Cerebellar nuclear complex (tissue), 1 donor: ENCODE data around the gene SNAP23.
"Not testable (repeated sequence)": the region's sequence is repeated elsewhere in the genome, so short reads cannot be mapped to it uniquely, and the experiment has no call there.

Experiments used
- DNase-seq, 2 experiments: peaks; one replicate each; lab custom pipeline; 2025; lab: John Stamatoyannopoulos, UW

SNAP23 gene

GRCh38 chr15:42498212-42499068 lies 3.0 kb downstream of the SNAP23 start:
- DNase-seq = no peak

GRCh38 chr15:42499858-42500609 lies 4.6 kb downstream of the SNAP23 start:
- DNase-seq = no peak

- no peak for DNase-seq
Measured at GRCh38 chr15:42502477-42502876, 7.0 kb downstream of the SNAP23 start.

GRCh38 chr15:42503825-42504224 lies 8.4 kb downstream of the SNAP23 start:
- DNase-seq = no peak

GRCh38 chr15:42504631-42505030 lies 9.2 kb downstream of the SNAP23 start:
- no peak for DNase-seq

- DNase-seq = no peak
Measured at GRCh38 chr15:42507514-42507913, 12.1 kb downstream of the SNAP23 start.

- DNase-seq = no peak
Measured at GRCh38 chr15:42508263-42508690, 12.8 kb downstream of the SNAP23 start.

- no peak for DNase-seq
Measured at GRCh38 chr15:42510258-42511006, 15.0 kb downstream of the SNAP23 start.

GRCh38 chr15:42511007-42511391 lies 15.6 kb downstream of the SNAP23 start:
- DNase-seq = no peak

- no peak for DNase-seq
Measured at GRCh38 chr15:42523331-42523730, 27.9 kb downstream of the SNAP23 start.

- no peak for DNase-seq
Measured at GRCh38 chr15:42528970-42529369, 33.5 kb downstream of the SNAP23 start.

- DNase-seq = no peak
Measured at GRCh38 chr15:42533246-42533645, 37.8 kb downstream of the SNAP23 start.

- DNase-seq = no peak
Measured at GRCh38 chr15:42544853-42545629, 49.6 kb downstream of the SNAP23 start.

- no peak for DNase-seq
Measured at GRCh38 chr15:42547918-42548248, 52.4 kb downstream of the SNAP23 start.

GRCh38 chr15:42548249-42549031 lies 53.0 kb downstream of the SNAP23 start, which contains the start of the genes HAUS2 and LRRC57:
HAUS2 (plus strand) TSS chr15:42548838; CDS start chr15:42548873, 35 bp downstream.
LRRC57 (minus strand) TSS chr15:42548793; CDS start chr15:42548434, 359 bp downstream.
- peak in 1 of 2 experiments; percentile 34 for DNase-seq

- no peak for DNase-seq
Measured at GRCh38 chr15:42549032-42549491, 53.6 kb downstream of the SNAP23 start.

GRCh38 chr15:42549741-42550392 lies 54.4 kb downstream of the SNAP23 start:
- no peak for DNase-seq

- DNase-seq = no peak
Measured at GRCh38 chr15:42553554-42553953, 58.1 kb downstream of the SNAP23 start.

GRCh38 chr15:42556550-42557207 lies 61.2 kb downstream of the SNAP23 start:
- DNase-seq = not testable (repeated sequence)
